HG02759 (cell line): ENCODE data around the gene CEP89.
"Not testable (repeated sequence)": the region's sequence is repeated elsewhere in the genome, so short reads cannot be mapped to it uniquely, and the experiment has no call there.

ENCODE experiments used
- ATAC-seq: cut with Tn5 transposase; IDR thresholded peaks from one replicate; pipeline ENCODE4 v1.9.1; 2021; ENCODE audit warnings: mild to moderate bottlenecking, moderate library complexity; ENCODE audit not compliant: unreplicated experiment

Gene CEP89

GRCh38 chr19:32872391-32872790 lies 99.4 kb downstream of the CEP89 start:
- ATAC-seq = no peak

- no peak for ATAC-seq
Measured at GRCh38 chr19:32870981-32871451, 100.7 kb downstream of the CEP89 start.

GRCh38 chr19:32869966-32870573 lies 101.7 kb downstream of the CEP89 start:
- ATAC-seq = no peak

GRCh38 chr19:32869369-32869965 lies 102.3 kb downstream of the CEP89 start, which contains the start of gene SLC7A9:
SLC7A9 (minus strand) TSS chr19:32869767; CDS start chr19:32868534, 1,233 bp downstream.
- no peak for ATAC-seq

GRCh38 chr19:32868206-32868950 lies 103.4 kb downstream of the CEP89 start:
- no peak for ATAC-seq

- ATAC-seq = not testable (repeated sequence)
Measured at GRCh38 chr19:32867436-32867835, 104.3 kb downstream of the CEP89 start.

GRCh38 chr19:32866564-32867265 lies 105.0 kb downstream of the CEP89 start:
- ATAC-seq = no peak

- ATAC-seq = no peak
Measured at GRCh38 chr19:32866061-32866460, 105.7 kb downstream of the CEP89 start.

- ATAC-seq = no peak
Measured at GRCh38 chr19:32865326-32865725, 106.4 kb downstream of the CEP89 start.

- no peak for ATAC-seq
Measured at GRCh38 chr19:32864318-32865007, 107.3 kb downstream of the CEP89 start.

GRCh38 chr19:32863841-32864240 lies 107.9 kb downstream of the CEP89 start:
- no peak for ATAC-seq

GRCh38 chr19:32863301-32863700 lies 108.5 kb downstream of the CEP89 start:
- ATAC-seq = no peak

- no peak for ATAC-seq
Measured at GRCh38 chr19:32862741-32863140, 109.0 kb downstream of the CEP89 start.

GRCh38 chr19:32862173-32862572 lies 109.6 kb downstream of the CEP89 start:
- no peak for ATAC-seq

- no peak for ATAC-seq
Measured at GRCh38 chr19:32861596-32861995, 110.2 kb downstream of the CEP89 start.

- no peak for ATAC-seq
Measured at GRCh38 chr19:32859591-32859990, 112.2 kb downstream of the CEP89 start.

- no peak for ATAC-seq
Measured at GRCh38 chr19:32858559-32858958, 113.2 kb downstream of the CEP89 start.

GRCh38 chr19:32858155-32858554 lies 113.6 kb downstream of the CEP89 start:
- no peak for ATAC-seq

- ATAC-seq = no peak
Measured at GRCh38 chr19:32857584-32857983, 114.2 kb downstream of the CEP89 start.

- ATAC-seq = not testable (repeated sequence)
Measured at GRCh38 chr19:32856818-32857217, 114.9 kb downstream of the CEP89 start.

- ATAC-seq = no peak
Measured at GRCh38 chr19:32852216-32852615, 119.5 kb downstream of the CEP89 start.
